HPDE6-E6E7 (cell line): ENCODE data around the gene MARK3.

Source experiments
- DNase-seq: peaks from one replicate; pipeline ENCODE4 v3.0.0; 2011; ENCODE audit warnings: missing footprints; ENCODE audit errors: extremely low spot score

MARK3 gene

DNA sequence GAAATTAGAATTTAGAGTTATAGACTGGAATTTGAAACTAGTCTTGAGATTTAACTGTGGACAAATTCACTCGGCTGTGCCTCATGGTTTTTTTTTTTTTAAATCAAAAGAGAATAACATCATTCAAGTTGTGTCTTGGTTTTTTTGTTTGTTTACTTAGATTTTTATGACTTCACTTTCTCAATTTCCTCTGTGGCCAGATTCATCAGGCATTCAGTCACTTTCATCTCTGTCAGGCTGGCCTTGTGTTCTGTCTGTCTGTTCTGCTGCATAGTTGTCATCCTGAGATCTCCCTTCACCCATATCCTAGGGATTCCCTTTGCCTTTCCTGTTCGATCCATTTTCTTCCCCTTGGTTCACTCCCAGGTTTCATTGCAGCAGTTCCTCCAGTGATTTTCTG is 10.0 kb downstream of the MARK3 start:
- DNase-seq, result no peak

DNA sequence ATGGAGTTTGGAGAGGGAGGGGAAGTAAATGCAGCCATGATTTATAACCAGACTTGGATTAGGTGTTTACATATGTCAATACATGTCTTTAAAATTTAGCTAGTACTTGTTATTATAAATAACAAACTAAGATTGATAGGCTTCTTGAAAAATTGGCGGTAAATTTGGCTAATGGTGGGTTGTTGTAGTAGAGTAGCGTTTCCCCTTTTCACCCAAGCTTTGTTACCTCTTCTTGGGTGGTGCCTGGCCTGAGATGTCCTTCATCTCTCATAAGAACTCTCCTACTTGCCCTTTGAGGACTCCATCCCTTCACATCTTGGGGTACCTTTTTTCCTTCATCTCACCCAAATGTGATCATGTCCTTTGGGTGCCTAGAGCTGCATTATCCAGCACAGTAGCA is 11.2 kb downstream of the MARK3 start:
- no peak for DNase-seq

DNA sequence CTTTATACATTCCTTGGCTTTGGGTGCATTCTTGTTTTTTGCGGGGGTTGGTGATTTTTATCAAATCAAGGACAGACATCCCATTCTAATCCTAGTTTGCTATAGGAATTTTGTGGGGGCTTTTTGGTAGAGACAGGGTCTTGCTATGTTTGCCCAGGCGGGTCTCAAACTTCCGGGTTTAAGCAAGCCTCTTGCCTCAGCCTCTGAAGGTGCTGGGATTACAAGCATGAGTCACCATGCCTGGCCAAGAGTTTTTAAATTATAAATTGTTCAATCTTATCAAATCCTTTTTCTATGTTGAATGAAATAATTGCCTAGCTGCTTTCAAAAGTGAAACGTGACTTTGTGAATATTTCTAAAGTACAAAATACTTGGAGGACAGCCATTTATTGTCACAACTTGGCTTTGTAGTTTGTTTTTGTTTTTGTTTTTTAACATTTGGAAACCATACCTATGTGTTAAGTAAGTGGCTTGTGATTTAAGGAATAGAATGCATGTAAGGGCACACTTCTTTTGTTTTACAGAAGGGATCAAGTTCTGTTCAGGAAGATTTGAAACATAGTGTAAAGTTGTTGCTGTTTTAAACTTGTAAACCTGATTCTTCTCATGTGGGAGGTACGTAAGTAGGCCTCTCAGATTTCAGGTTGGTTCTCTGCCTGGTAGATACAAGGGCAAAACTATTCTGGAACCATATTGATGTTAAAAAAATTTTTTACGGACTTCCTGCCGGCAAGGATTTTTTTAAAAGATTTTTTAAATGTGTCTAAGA is 13.4 kb downstream of the MARK3 start:
- DNase-seq, result no peak

DNA sequence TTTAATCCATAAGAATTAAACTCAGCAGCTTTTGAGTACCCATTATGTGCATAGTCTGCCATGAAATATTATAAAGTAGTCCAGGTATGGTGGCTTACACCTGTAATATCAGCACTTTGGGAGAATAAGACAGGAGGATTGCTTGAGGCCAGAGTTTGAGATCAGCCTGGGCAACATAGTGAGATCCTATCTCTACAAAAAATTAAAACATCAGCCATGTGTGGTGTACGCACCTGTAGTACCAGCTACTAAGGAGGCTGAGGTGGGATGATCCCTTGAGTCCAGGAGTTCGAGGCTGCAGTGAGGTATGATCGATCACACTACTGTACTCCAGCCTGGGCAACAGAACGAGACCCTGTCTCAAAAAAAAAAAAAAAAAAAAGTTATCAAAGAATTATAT is 15.3 kb downstream of the MARK3 start:
- DNase-seq, result no peak

DNA sequence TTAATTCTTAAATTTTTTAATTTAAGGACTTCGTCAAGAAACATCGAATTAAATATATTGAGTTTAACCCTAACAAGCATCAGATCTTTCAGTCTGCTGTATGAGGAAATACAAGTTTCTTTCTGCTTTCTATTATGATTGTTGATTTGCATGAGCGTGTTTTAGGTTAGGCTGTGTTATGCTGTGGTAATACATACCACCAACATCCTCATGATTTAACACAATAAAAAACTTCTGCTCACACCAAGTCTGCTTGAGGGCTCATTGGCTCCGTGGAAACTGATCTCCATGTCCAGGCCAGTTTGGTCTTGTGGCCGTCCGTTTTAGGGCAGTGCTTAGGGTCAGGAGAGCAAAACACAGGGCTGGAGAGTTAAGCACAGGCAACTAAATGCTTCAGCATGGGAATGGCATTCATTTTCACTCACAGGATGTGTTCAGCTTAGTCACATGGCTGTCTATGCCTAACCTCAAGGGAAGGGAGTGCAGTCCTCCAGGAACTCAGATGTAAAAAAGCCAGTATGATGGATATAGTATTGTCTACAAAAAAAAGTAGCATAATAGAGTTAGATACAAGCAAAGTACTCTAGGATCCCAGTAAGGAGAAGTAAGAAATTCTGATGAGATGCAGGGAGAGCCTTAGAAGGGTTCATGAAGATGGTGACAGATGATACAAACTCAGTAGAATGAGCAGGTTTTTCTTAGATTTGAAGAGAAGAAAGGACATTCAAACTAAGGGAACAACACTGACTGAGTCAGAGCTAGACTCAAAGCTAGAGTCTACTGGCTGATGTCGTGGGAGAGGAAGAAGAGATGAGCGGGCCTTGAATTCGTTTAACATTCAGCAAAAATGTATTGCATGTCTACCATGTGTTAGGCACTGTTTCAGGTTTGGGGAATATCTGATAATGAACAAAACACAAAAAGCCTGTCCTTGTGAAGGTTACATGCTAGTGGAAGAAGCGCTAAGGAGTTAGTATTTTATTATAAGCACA is 16.3 kb downstream of the MARK3 start:
- peak; percentile 56 for DNase-seq

DNA sequence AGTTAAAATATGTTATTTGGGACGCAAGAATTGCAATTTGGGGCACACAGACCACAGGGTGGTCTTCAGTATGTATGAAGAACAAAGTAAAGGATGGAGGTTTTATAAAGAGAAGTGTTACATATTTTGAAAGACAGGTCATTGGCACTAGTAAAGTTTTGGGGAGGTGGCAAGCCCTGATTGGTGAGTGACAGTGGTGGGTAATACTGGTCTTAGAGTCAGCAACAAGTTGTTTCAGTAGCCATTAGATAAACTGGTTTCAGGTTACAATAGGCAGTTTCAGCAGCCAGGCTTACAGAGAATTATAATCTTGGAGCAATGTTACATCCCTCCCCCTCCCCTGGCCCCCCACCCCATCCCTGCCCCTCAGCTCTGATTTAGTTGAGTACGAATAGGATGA is 17.5 kb downstream of the MARK3 start:
- no peak for DNase-seq

DNA sequence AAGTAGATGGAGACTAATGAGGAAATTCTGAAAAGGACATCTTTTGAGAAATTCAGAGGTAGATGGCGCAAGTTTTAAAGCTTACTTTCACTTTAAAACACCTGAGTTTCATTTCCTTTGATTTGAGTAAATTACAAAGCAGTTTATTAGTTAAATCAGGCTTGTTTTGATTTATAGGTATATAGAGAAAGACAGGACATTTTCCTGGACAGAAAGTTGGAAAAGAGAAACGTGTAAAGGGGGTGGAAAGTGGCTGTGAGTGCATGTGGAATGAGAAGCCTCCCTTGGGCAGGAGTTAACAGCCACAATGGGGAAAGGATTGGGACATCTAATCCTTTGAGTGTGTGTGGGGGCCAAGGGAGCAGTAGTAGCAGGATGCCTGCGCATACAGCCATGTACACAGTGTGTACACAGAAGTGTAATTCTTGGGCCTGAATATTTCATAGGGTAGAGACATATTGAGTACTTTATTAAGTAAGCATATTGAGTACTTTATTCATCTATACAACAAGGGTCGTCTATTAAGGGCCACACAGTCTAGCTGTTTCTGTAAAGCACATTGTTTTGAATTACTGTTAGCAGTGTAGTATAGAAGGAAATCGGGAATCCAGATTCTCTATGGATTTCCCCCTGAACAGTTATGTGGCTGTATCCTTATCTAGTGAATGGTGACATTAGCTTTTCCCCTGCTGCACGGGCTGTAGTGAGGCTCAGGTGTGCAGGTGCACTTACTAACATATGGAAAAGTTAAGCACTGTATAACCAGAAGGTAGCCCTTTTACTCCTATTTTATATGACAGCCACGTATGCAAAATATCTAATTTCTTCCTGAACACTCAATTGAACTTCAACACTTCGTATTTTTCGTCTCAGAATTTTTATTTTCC is 19.1 kb downstream of the MARK3 start:
- no peak for DNase-seq

DNA sequence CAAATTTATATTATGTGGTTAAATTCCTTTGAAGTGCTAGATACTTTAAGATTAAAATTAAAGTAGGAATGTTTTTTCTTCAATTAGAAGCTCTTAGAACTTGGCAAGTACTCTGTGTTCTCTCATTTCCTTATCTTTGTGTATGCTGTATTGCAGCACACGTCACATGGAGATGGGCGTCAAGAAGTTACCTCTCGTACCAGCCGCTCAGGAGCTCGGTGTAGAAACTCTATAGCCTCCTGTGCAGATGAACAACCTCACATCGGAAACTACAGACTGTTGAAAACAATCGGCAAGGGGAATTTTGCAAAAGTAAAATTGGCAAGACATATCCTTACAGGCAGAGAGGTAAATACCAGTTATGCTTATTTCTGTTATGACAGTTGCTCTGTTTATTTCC is 19.7 kb downstream of the MARK3 start:
- no peak for DNase-seq

DNA sequence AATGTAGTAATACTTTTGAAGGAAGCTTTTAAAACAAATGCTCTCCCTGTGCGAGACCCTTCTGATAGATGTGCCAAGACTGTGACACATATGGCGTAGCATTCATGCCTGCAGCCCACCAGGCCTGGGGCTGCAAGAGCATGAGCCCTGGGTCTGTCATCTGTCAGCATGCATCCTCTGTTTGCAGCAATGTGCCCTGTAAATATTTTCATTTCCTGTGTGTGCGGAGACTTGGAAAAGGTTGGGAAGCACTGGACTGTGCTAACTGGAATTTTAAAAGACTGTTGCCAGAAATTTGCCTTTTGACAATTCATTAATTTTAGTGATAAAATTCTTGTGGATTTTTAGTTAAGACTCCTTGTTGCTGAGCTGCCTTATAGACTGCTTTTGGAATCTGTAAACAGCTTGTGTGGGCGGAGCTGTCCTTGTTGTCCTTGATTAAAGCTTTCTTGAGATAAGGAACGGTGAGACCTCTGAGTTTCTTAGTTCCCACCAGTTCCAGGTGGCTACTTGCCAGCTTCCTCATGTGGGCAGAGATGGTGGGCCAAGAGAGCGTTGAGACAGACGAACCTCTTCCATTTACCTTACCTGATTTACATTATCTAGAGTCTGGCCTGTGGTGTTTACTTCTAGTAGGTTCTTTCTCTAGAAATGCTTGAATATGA is 23.4 kb downstream of the MARK3 start:
- no peak for DNase-seq

DNA sequence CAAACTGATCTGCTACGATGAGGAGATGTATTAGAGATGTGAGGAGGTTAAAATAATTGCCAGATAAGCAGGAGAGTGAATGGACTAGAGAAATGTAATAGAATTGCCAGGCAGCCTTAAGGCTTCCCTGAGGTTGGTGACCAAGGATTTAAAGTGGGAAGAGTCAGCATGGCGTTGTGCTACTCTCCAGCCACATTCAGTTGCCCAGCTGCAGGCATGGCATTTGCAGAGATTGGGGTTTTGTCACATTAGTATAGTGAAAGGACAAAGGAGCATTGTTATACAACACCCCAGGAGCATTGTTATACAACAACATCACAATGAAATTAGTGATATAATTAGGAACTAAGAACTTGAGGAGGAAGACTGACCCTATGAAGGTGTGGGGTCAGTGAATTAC is 31.7 kb downstream of the MARK3 start:
- no peak for DNase-seq

DNA sequence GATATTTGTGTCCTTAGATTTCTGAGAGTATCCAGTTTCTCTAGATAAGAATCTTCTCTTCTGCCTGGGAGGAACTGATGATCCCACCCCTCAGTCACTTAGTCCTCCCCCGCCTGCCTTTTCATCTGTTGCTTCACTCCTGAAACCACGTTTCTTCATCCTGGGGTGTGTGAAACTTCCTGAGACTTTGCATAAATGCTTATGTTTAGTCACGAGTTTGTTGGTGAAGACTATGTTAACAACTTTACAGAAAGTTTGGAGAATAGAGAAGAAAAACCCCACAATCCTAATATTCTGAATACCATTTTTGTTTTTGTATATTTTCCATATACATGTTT is 33.2 kb downstream of the MARK3 start:
- DNase-seq, result no peak

DNA sequence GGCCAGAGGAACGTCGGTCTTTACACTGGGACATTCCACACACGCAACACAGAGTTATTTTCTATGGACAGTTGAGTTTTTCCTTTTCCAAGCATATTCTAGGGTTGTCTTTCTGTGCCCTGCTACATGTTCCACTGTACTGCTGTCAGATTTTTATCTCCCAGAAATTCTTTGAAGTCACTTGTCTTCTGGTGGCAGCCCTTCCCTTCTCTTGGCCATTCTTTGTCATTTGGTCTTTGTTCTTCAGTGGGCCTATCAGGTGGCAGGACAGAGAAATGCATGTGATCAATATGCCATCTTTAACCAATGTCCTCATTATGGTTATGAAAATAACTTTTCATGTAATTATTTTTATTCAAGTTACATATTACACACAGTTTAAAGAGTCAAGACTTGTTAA is 36.3 kb downstream of the MARK3 start:
- no peak for DNase-seq

DNA sequence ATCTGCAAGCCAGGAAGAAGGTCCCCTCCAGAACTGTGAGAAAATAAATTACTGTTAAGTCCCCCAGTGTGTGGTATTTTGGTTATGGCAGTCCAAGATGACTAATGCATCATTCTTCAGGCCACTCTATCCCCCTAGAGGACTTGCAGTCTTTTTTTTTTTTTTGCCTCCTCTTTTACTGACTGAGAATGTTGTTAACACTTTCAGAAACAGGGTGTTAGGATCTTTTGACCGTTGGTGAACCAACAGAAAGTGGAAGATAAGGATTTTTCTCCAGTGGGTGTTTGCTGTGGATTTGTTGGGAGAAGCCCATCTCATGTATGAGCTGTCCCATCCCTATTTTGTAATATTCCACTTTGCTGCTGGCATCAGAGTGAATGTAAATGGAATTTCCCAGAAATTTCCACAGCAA is 37.8 kb downstream of the MARK3 start:
- DNase-seq, result no peak

DNA sequence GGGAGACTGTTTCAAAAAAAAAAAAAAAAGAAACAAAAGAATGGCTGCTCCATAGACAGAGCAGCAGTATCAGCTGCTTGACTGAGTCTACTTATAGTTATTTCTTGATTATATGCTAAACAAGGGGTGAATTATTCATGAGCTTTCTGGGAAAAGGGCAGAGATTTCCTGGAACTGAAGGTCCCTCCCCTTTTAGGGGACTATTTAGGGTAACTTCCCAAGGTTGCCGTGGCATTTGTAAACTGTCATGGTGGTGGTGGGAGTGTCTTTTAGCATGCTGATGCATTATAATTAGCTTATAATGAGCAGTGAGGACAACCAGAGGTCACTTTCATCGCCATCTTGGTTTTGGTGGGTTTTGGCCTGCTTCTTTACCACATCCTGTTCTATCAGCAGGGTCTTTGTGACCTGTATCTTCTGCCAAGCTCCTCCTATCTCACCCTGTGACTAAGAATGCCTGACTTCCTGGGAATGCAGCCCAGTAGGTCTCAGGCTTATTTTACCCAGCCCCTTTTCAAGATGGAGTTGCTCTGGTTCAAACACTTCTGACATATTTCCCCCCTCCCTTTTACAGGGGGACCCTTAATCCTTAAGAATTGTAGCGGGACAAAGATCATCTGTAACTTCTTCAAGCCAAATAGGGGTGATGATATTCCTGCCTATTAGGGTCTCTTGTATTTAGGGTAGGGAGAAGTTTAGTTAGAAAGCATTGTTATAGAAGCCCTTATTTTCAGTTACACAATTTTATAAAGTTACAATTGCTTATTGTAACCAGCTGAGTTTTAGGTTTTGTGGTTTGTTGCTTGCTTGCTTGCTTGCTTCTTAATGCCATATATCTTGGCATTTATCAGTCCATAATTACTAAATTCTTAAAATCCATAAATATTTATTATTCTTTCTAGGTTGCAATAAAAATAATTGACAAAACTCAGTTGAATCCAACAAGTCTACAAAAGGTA is 42.5 kb downstream of the MARK3 start:
- DNase-seq, result no peak

DNA sequence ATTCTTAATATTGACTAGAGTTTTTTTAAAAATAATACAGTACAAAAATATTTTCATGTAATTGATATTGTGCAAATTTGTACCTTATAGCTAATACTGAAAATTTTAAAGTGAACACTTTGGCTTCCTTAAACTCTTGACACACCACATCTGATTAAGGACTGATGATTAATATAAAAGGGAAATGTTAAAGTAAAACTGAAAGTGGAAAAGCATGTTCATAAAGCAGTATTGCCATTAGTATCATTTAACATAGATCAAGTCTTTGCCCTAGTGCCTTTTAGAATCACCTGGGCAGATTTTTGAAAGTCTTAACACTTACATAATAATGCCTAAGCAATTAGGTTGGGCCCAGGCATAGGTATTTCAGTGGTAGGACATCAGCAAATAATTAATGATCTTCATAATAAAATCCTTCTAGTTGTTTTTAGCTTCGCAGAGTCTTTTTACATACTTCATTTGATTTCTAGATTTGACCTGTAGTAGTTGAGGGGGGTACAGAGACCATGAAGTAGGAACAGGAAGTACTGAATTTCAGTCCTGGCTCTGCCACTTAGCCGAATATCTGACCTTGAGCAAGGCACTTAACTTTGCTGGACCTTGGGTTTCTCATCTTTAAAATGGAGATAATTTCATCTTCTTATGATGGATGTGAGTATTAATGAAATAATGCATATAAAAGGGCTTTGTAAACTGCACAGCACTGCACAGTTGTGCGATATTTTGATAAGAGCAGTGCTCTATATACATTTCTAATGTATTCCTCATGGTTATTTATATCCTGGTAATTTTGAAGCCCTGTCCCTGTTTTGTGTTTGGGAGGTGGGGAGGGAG is 43.7 kb downstream of the MARK3 start:
- no peak for DNase-seq

DNA sequence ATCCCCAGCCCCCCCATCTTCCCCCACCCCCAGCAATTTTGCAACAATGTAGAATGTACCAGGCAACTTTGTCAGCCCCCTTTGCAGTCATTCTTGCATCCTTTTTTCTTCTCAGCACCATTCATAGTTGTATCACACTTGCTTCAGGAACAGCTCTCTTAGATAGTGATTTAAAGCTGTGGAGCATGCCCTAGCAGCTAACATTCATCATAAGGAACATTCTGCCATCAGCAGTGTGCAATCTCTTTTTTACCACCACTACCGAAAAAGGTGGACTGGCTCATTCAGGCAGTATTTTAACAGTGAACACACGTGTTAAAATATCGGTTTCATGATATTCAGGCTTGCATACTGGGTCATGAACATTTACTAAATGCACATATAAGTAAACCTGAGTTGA is 45.1 kb downstream of the MARK3 start:
- DNase-seq, result no peak

DNA sequence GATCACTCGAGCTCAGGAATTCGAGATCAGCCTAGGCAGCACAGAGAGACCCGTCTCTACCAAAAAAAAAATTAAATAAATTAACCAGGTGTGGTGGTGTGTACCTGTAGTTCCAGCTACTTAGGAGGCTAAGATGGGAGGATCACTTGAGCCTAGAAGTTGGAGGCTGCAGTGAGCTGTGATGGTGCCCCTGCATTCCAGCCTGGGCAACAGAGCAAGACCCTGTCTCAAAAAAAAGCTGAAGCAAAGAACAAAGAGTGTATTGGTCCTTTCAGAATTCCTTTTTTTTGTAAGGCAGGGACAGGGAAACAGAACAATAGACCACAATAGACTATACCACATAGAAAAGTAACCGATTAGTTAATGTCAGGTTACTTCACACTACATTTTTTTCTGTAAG is 47.4 kb downstream of the MARK3 start:
- no peak for DNase-seq

DNA sequence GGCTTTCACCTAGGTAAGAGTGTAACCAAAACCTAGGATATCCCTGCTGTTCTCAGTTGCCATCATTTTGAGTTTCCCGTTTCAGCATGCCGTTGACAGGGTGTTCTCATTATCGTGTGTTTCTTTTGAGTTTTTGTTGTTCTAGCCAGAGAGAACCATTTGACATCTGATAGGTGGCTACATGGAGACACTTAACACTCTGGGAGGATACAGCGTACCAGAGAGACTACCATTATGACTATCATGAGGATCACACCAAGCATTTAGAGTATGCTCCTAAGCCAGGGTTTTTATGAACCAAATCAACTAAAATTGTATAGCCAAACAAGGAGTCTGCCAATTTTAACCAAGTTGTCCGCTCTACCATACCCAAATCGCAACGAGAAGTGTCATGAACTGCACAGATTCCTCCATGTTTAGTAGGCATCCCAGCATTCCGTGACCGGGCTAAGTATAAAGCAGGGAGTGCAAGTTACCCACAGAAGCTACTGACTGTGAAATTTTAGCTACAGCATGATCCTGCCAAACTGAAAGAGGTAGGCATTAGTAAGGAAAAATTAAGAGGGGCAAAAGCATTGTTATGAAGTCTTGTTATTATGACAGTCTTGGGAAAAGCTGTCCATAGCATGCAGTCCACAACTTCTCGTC is 48.8 kb downstream of the MARK3 start:
- no peak for DNase-seq

DNA sequence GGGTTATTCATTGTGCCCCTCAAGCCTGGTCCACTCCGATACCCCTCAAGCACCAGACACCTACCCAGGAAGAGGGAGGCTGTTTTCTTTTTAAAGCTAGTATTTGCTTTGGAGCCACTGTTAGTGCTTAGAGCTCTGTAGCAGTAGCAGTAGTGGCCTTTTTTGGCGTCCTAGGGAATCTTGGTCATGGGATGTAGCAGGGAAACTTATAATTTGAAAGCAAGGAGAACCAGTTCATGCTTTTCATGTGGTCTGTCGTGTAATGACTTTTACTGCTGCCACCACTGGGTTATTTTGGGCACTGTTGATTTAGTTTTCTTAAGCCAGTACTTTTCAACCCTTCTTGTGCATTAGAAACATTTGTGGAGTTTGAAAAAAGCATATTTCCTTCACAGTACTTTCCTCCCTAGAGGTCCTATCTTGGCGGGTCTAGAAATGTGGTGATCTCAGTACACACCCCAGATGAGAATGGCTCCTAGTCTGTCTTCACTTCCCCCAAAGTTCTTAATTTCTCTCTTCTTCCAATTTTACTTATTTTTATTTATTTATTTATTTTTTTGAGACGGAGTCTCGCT is 49.7 kb downstream of the MARK3 start:
- no peak for DNase-seq
